T1000 (cell line): ENCODE data around the gene ATP7B.
"Not testable (repeated sequence)": the region's sequence is repeated elsewhere in the genome, so short reads cannot be mapped to it uniquely, and the experiment has no call there.

ENCODE experiments used
- DNase-seq: peaks from one replicate; lab custom pipeline; 2025; ENCODE audit warnings: mixed read lengths; lab: John Stamatoyannopoulos, UW

Gene ATP7B

DNA sequence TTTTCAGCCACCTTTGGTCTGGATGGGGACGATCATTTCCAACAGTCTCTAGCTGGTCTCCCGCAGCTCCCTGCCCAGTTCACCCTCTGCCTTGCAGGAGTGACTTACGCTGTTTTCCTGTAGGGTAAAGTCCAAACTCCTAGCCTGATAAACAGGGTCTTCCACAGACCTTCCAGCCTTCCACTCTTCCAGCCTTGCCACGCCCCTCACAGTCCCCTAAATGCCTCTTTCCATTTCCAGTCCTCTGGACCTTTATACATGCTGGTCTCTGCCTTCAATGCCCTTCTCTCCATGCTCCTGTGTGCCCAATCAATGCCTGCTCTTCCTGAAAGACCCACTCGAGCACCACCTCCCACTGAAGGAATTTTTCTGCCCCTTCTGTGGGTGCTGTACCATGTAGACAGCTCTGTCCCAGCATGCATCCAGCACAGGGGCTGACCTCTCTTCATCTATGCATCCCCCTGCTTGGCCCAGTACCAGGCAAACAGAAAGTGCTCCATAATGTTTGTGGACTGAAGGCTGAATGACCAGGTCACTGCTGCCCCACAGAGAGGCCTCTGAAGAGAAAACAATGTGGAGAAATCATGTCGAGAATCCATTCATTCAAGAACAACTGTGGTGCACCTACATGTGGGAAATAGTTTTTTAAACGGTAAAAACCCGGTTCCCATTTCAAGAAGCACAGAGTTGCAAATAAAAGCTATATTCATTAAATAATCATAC, 4.6 kb downstream of the ATP7B start:
- no peak for DNase-seq

- DNase-seq = no peak
Measured at GRCh38 chr13:52005841-52006522, 5.3 kb downstream of the ATP7B start.

GRCh38 chr13:52004511-52005170, 6.6 kb downstream of the ATP7B start:
- DNase-seq = no peak

- DNase-seq = no peak
Measured at GRCh38 chr13:52003541-52003940, 7.7 kb downstream of the ATP7B start.

- no peak for DNase-seq
Measured at GRCh38 chr13:52002361-52002760, 8.9 kb downstream of the ATP7B start.

GRCh38 chr13:52001120-52001731, 10.0 kb downstream of the ATP7B start:
- DNase-seq = no peak

DNA sequence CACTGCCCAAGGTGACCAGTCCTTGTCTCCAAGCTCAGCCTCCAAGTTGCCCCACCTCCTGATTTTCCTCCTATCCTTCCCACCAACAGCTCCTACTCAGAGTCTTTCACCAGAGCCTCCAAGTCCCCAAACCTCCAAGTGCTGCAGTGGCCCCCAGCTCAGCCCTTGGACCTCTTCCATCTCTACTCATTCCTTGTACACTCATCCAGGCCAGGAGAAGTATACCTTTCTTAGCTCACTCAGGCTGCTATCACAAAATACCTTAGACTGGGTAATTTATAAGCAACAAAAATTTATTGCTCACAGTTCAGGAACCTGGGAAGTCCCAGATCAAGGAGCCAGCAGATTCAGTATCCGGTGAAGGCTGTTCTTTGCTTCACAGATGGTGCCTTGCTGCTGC, 11.3 kb downstream of the ATP7B start:
- no peak for DNase-seq

DNA sequence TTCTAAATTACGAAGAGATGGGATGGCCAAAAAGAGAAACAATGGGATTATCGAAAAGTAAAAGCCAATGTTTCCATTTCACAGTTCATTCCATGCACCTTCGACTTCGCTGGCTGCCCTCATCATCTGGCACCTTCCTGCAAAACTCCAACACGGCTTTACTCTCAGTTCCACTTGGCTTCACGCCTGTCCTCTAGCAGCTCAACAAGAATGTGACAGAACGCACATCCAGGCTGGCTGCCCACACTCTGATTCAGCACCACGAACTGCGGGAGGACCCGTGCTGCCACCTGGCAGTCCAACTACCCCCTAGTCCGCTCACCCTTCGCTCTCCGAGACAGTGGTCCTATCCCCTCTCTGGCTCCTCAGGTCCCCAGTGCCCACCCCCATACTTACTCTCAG, 11.7 kb downstream of the ATP7B start:
- no peak for DNase-seq

DNA sequence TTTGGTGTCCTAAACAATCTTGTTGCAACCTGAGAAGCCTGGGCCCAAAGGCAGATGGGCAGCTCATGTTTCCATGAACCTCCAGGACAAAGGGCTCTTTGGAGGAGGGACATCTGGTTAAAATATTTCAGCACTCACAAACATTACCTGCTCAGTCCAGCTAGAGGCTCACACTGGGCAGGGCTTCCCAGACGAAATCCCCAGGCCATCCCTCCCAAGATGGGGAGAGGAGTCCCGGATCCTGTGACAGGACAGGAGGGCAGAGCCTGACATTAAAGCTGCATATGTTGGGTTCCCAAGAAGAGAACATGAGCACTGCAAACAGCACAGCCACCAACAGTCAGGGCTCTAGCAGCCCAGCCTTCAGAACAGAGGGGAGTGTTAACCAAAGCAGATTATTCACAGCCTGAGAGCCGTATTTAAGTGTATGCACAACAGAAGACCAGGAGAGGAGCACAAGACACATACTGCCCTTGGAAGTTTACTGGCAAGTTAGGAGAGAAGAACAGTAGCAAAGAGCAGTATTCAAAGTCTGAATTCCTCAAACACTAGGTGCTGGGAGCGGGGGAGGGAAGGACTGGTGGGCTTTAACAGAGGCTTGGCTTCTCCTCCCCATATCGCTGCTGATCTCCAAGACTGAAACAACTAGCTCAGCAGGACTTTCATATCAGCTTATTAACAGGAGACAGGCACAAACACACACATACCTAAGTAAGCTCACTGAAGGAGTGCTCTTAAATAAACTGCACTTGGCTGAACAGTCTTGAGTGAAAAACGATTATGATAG, 12.3 kb downstream of the ATP7B start:
- DNase-seq = no peak

DNA sequence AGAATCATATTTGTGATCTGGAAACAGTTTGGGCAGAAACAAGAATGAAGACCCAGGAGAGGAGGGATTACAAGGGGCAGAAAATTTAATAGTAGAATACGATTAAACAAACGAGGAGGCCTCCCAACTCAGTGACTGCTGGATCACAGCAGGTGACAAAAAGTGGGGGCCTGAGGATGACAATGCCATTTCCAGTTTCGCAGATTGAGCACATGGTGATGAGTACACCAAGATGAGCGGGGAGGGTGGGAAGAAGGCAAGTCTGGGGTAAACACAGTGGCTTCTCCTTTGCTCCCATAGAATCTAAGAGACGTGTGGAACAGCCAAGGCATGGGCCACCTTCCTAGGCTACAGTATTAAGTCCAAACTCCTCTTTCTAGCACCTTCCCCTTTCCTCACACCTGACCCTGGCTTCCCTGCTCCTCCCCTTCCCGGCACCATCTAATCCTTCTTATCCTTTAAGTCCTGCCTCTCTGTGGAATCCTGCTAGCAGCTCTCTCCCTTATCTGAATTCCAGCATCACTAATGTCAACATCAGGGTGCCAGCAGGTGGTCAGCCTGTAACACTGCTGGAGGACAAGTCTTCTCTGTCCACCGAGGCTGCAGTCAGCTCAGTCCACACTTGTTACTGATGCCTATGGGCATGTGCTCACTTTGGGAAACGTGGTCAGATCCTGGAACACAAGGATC, 13.5 kb downstream of the ATP7B start:
- DNase-seq = no peak

DNA sequence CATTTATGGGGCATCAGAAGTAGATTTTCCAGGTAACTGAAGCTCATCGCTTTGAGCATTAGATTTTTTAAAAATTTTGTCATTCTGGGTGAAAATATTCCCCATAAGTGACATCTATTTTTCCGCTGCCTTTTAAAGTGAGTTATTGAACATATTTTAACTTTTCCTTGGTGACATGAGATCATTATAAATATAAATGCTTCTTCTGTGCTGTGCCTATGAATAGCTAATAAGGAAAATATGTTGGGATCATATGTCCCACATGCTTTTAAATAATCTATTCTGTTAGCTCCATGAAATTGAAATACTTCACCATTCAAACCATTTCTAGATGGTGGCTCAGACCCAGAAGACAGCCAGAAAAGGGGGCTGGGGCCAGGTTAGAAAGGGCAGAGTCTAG, 14.1 kb downstream of the ATP7B start:
- DNase-seq = no peak

DNA sequence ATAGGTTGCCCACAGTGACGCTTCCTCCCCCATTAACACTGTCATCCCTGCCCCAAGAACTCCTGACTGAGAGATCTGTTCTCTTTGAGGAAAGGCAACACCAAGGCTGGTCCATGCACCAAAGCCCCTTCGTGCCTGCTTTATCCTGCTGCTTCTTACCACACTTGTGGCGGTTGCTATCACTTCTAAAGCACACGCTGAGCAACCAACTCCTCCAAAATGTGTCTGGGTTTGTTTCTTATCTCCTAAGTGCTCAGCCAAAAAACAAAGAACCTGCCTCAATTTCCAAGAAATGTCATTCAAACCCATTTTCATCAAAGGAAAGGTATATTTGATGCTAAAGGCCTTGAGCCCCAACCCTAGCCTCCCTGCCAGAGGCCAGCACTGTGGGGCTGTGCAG, 14.6 kb downstream of the ATP7B start:
- DNase-seq = no peak

- no peak for DNase-seq
Measured at GRCh38 chr13:51995677-51996551, 15.3 kb downstream of the ATP7B start.

DNA sequence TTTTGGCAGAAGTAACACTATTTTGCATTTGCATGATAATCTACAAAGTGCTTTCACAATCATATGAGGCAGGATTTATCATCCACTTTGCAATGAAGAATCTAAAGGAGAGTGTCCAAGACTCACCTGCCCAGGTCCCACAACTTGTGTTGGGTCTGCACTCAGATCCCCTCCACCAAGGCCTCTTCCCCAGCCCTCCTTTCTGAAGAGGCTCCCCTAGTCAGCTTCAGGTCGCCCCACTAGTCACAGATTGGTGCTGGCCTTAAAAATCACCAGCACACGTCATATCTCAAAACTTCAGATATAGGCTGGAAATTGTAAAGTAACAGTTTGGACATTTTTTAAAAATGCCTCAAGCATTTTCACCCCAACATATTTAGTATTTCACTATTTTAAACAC, 17.5 kb downstream of the ATP7B start:
- DNase-seq = no peak

- DNase-seq = no peak
Measured at GRCh38 chr13:51988988-51989618, 22.1 kb downstream of the ATP7B start.

DNA sequence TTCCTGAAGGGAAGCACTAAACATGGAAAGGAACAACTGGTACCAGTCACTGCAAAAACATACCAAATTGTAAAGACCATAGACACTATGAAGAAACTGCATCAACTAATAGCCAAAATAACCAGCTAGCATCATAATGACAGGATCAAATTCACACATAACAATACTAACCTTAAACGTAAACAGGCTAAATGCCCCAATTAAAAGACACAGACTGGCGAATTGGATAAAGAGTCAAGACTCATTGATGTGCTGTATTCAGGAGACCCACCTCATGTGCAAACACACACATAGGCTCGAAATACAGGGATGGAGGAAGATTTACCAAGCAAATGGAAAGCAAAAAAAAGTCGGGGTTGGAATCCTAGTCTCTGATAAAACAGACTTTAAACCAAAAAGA, 26.3 kb downstream of the ATP7B start:
- not testable (repeated sequence) for DNase-seq

DNA sequence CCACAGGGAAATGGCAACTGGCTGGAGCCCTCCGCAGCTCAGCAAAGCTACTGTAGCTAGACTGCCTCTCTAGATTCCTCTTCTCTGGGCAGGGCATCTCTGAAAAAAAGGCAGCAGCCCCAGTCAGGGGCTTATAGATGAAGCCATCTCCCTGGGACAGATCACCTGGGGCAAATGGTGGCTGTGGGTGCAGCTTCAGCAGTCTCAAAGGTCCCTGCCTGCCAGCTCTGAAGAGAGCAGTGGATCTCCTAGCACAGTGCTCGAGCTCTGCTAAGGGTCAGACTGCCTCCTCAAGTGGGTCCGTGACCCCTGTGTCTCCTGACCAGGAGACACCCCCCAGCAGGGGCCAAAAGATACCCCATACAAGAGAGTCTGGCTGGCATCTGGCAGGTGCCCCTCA, 28.0 kb downstream of the ATP7B start:
- not testable (repeated sequence) for DNase-seq

- no peak for DNase-seq
Measured at GRCh38 chr13:51981355-51981754, 29.9 kb downstream of the ATP7B start.

- no peak for DNase-seq
Measured at GRCh38 chr13:51980908-51981307, 30.3 kb downstream of the ATP7B start.
